ENCODE results near the gene HIPK3.

The HIPK3 gene

GRCh38 chr11:33334627-33335026 lies 77.4 kb downstream of the HIPK3 start:
- Histone ChIP-seq H3K27ac (ENCODE audit: low read length) (no peak overlapping the region), H3K9me3 (ENCODE audit: insufficient read depth, low read length) (no peaks in the 10 kb centered on the region), H3K4me1 (ENCODE audit: low read length) (no peaks in the 10 kb centered on the region), H3K27me3 (ENCODE audit: low read depth, low read length) (no peaks in the 10 kb centered on the region), H3K4me3 (ENCODE audit: low read length) (no peak overlapping the region), H3K79me2 (ENCODE audit: low read length) (no peaks in the 10 kb centered on the region), H3K36me3 (replicated peaks; ENCODE audit: low read depth, low read length) (no peaks in the 10 kb centered on the region), H3K9ac (ENCODE audit: low read length) (no peak overlapping the region), H2AFZ (ENCODE audit: low read depth, low read length) (no peak overlapping the region), H3K4me2 (ENCODE audit: low read length) (no peak overlapping the region), H4K20me1 (ENCODE audit: insufficient read depth, low read length) (no peaks in the 10 kb centered on the region)
- TF ChIP-seq CTCF (IDR thresholded peaks at IDR 0.05; ENCODE audit: low read depth, low read length) (no peak), EZH2phosphoT487 (IDR thresholded peaks at IDR 0.05; ENCODE audit: low read depth) (no peak)

- H3K9me3 ChIP-seq (ENCODE audit: insufficient read depth, low read length): no peaks in the 10 kb centered on the region
- H2AFZ ChIP-seq (ENCODE audit: low read depth, low read length): no peak overlapping the region
- H3K4me3 ChIP-seq (ENCODE audit: low read length): no peak overlapping the region
- TF ChIP-seq CTCF (IDR thresholded peaks at IDR 0.05; ENCODE audit: low read depth, low read length): no peak
- TF ChIP-seq EZH2phosphoT487 (IDR thresholded peaks at IDR 0.05; ENCODE audit: low read depth): no peak
- no peak overlapping the region for H3K4me2 ChIP-seq (ENCODE audit: low read length)
- H3K27me3 ChIP-seq (ENCODE audit: low read depth, low read length): no peaks in the 10 kb centered on the region
- no peaks in the 10 kb centered on the region for H3K4me1 ChIP-seq (ENCODE audit: low read length)
- H3K9ac ChIP-seq (ENCODE audit: low read length): no peak overlapping the region
- no peak overlapping the region for H3K27ac ChIP-seq (ENCODE audit: low read length)
- no peaks in the 10 kb centered on the region for H4K20me1 ChIP-seq (ENCODE audit: insufficient read depth, low read length)
- H3K79me2 ChIP-seq (ENCODE audit: low read length): no peaks in the 10 kb centered on the region
- H3K36me3 ChIP-seq (replicated peaks; ENCODE audit: low read depth, low read length): peaks cover 6% of the 10 kb centered on the region
Measured at GRCh38 chr11:33339247-33339646, 82.1 kb downstream of the HIPK3 start.

DNA sequence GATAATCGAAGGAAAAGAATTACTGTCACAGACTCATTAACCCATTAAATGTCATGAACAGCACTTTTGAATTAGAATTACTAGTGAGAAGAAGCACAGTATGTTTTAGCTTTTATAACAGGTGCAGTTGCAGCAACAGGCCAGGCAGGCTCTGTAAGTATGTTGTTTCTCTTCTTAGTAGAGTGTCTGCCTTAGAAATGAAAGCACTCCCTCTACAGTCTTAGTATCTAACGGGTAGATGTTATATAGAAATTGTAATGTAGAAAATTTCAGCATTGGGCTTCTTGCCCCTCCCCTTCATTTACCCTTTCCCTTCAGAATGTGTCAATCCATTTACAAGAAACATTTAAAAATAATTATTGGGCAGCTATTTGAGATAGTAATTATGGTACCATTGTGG lies 87.4 kb downstream of the HIPK3 start:
- H3K9me3 ChIP-seq (ENCODE audit: insufficient read depth, low read length): no peaks in the 10 kb centered on the region
- no peak overlapping the region for H3K27ac ChIP-seq (ENCODE audit: low read length)
- no peak overlapping the region for H3K9ac ChIP-seq (ENCODE audit: low read length)
- no peaks in the 10 kb centered on the region for H4K20me1 ChIP-seq (ENCODE audit: insufficient read depth, low read length)
- H3K4me2 ChIP-seq (ENCODE audit: low read length): no peak overlapping the region
- no peaks in the 10 kb centered on the region for H3K27me3 ChIP-seq (ENCODE audit: low read depth, low read length)
- no peaks in the 10 kb centered on the region for H3K79me2 ChIP-seq (ENCODE audit: low read length)
- H2AFZ ChIP-seq (ENCODE audit: low read depth, low read length): no peak overlapping the region
- no peak overlapping the region for H3K4me3 ChIP-seq (ENCODE audit: low read length)
- no peaks in the 10 kb centered on the region for H3K4me1 ChIP-seq (ENCODE audit: low read length)
- TF ChIP-seq EZH2phosphoT487 (IDR thresholded peaks at IDR 0.05; ENCODE audit: low read depth): no peak
- 0 out of 2 replicates have a peak, but pooled peaks have one; percentile 8 for TF ChIP-seq CTCF (IDR thresholded peaks at IDR 0.05; ENCODE audit: low read depth, low read length)
- H3K36me3 ChIP-seq (replicated peaks; ENCODE audit: low read depth, low read length): peaks cover 18% of the 10 kb centered on the region

GRCh38 chr11:33347490-33348125 lies 90.4 kb downstream of the HIPK3 start:
- H3K27ac ChIP-seq (ENCODE audit: low read length): no peak overlapping the region
- H3K4me1 ChIP-seq (ENCODE audit: low read length): no peaks in the 10 kb centered on the region
- H3K9ac ChIP-seq (ENCODE audit: low read length): no peak overlapping the region
- TF ChIP-seq EZH2phosphoT487 (IDR thresholded peaks at IDR 0.05; ENCODE audit: low read depth) (no peak), CTCF (IDR thresholded peaks at IDR 0.05; ENCODE audit: low read depth, low read length) (no peak)
- no peak overlapping the region for H3K4me3 ChIP-seq (ENCODE audit: low read length)
- H3K9me3 ChIP-seq (ENCODE audit: insufficient read depth, low read length): no peaks in the 10 kb centered on the region
- H4K20me1 ChIP-seq (ENCODE audit: insufficient read depth, low read length): no peaks in the 10 kb centered on the region
- H3K27me3 ChIP-seq (ENCODE audit: low read depth, low read length): no peaks in the 10 kb centered on the region
- H3K79me2 ChIP-seq (ENCODE audit: low read length): no peaks in the 10 kb centered on the region
- H3K36me3 ChIP-seq (replicated peaks; ENCODE audit: low read depth, low read length): peaks cover 22% of the 10 kb centered on the region
- no peak overlapping the region for H2AFZ ChIP-seq (ENCODE audit: low read depth, low read length)
- H3K4me2 ChIP-seq (ENCODE audit: low read length): no peak overlapping the region

Measured in OCI-LY3 (cell line).